Measurements from ENCODE around the gene RPL23. TPM values are rescaled to one million over a fixed set of nuclear protein-coding genes. Genes with fewer than 3 reads are reported as not detected.

The RPL23 gene
- total and polyA plus RNA-seq, 9 of the 15 experiments (the other 6 are each of a cell fraction or from before 2014, with no cell fraction given), result 1,745 to 3,667 (median 3,096) TPM

- TF ChIP-seq ZNF639 (CRISPR knock-in tag; conservative IDR thresholded peaks at IDR 0.05 in 1 of 2, IDR thresholded peaks at IDR 0.05 in 1 of 2) (peak in 1 of 2 experiments; percentile 98; a peak in 2 of 4 replicates), NCOA6 (IDR thresholded peaks at IDR 0.05) (no peak), L3MBTL2 (IDR thresholded peaks at IDR 0.05) (0 out of 2 replicates have a peak, but pooled peaks have one; percentile 22), NR4A1 (CRISPR knock-in tag; IDR thresholded peaks at IDR 0.05) (peak; percentile 79), NR4A1 (tag; IDR thresholded peaks at IDR 0.05) (peak; percentile 47; the same call in 1 of the 2 replicates), PRDM10 (IDR thresholded peaks at IDR 0.05; ENCODE audit: partially characterized antibody) (peak; percentile 99), RREB1 (CRISPR knock-in tag; IDR thresholded peaks at IDR 0.05) (peak; percentile 53; the same call in 1 of the 2 replicates), FOSL1 (tag; conservative IDR thresholded peaks at IDR 0.05) (peak; percentile 48; the same call in 1 of the 2 replicates), CREBBP (IDR thresholded peaks at IDR 0.05; ENCODE audit: low read depth, low read length) (no peak), ZNF280B (CRISPR knock-in tag; IDR thresholded peaks at IDR 0.05) (no peak), ILF3 (IDR thresholded peaks at IDR 0.05; ENCODE audit: borderline replicate concordance) (no peak; the same call in 1 of the 2 replicates), EGR1 (conservative IDR thresholded peaks at IDR 0.05) (peak; percentile 98), TRIM24 (IDR thresholded peaks at IDR 0.05) (peak in 1 of 2 experiments; percentile 25; a peak in 1 of 4 replicates), ZNF699 (CRISPR knock-in tag; IDR thresholded peaks at IDR 0.05; ENCODE audit: insufficient replicate concordance) (no peak)
Measured at GRCh38 chr17:38799501-38800236, 53.9 kb downstream of the RPL23 start, which contains the start of gene PIP4K2B (continued).
